ENCODE data around the gene C12orf76.
"Not testable (repeated sequence)": the region's sequence is repeated elsewhere in the genome, so short reads cannot be mapped to it uniquely, and the experiment has no call there.

DNA sequence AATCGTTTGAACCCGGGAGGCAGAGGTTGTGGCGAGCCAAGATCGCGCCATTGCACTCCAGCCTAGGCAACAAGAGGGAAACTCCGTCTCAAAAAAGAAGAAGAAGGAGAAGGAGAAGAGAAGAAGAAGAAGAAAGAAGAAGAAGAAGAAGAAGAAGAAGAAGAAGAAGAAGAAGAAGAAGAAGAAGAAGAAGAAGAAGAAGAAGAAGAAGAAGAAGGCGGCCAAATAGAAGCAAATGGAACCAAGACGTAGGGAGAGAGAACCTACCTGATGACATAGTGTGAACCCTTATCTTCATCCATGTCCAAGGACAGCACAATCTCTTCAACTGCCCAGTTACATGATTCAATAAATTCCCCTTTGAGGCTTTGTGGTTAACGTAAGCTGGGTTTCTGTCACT is 19.8 kb upstream of the C12orf76 start:
- TF ChIP-seq ZNF514 (tag by site-specific recombination; IDR thresholded peaks at IDR 0.05); KLF9 (tag by site-specific recombination; IDR thresholded peaks at IDR 0.05; ENCODE audit: low read depth); ZNF350 (tag by site-specific recombination; IDR thresholded peaks at IDR 0.05); ZNF324 (tag by site-specific recombination; IDR thresholded peaks at IDR 0.05); MYNN (tag by site-specific recombination; IDR thresholded peaks at IDR 0.05; ENCODE audit: borderline replicate concordance); ZNF677 (tag by site-specific recombination; IDR thresholded peaks at IDR 0.05); ZSCAN30 (tag by site-specific recombination; IDR thresholded peaks at IDR 0.05); YY1 (tag by site-specific recombination; IDR thresholded peaks at IDR 0.05); ZNF239 (tag by site-specific recombination; IDR thresholded peaks at IDR 0.05); ZNF335 (tag by site-specific recombination; conservative IDR thresholded peaks at IDR 0.05); ZNF121 (tag by site-specific recombination; IDR thresholded peaks at IDR 0.05): not testable (repeated sequence)
- TF ChIP-seq, protein P1, sequence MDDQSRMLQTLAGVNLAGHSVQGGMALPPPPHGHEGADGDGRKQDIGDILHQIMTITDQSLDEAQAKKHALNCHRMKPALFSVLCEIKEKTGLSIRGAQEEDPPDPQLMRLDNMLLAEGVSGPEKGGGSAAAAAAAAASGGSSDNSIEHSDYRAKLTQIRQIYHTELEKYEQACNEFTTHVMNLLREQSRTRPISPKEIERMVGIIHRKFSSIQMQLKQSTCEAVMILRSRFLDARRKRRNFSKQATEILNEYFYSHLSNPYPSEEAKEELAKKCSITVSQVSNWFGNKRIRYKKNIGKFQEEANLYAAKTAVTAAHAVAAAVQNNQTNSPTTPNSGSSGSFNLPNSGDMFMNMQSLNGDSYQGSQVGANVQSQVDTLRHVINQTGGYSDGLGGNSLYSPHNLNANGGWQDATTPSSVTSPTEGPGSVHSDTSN (CRISPR knock-in tag; IDR thresholded peaks at IDR 0.05), result not testable (repeated sequence)
- TF ChIP-seq, protein P2, sequence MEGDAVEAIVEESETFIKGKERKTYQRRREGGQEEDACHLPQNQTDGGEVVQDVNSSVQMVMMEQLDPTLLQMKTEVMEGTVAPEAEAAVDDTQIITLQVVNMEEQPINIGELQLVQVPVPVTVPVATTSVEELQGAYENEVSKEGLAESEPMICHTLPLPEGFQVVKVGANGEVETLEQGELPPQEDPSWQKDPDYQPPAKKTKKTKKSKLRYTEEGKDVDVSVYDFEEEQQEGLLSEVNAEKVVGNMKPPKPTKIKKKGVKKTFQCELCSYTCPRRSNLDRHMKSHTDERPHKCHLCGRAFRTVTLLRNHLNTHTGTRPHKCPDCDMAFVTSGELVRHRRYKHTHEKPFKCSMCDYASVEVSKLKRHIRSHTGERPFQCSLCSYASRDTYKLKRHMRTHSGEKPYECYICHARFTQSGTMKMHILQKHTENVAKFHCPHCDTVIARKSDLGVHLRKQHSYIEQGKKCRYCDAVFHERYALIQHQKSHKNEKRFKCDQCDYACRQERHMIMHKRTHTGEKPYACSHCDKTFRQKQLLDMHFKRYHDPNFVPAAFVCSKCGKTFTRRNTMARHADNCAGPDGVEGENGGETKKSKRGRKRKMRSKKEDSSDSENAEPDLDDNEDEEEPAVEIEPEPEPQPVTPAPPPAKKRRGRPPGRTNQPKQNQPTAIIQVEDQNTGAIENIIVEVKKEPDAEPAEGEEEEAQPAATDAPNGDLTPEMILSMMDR (tag by site-specific recombination; IDR thresholded peaks at IDR 0.05), result not testable (repeated sequence)
